Osteoblast (primary cell): ENCODE measurements around the gene EPB41L4B. TPM values are rescaled to one million over a fixed set of nuclear protein-coding genes. Genes with fewer than 3 reads are reported as not detected.
A peak's percentile ranks its signal among the peaks of the same experiment; 100 is the strongest.

Experiments
- DNase-seq: peaks from one replicate; pipeline ENCODE4 v3.0.0; 2011; ENCODE audit warnings: low spot score, mixed read lengths; ENCODE audit not compliant: insufficient read length; ENCODE audit errors: missing footprints
- H2AFZ ChIP-seq: 2 replicates; pipeline ENCODE4 v1.6.0; 2011; ENCODE audit warnings: mild to moderate bottlenecking, low read length
- H3K27ac ChIP-seq: 2 replicates; pipeline ENCODE4 v1.5.1; 2011; ENCODE audit warnings: mild to moderate bottlenecking, low read depth, low read length, moderate library complexity
- H3K27me3 ChIP-seq: 2 replicates; pipeline ENCODE4 v1.6.0; 2012; ENCODE audit warnings: mild to moderate bottlenecking, control low read depth, inconsistent platforms, low read length, moderate library complexity; ENCODE audit not compliant: insufficient read depth
- H3K36me3 ChIP-seq: 2 replicates; pipeline ENCODE4 v1.5.1; 2011; ENCODE audit warnings: mild to moderate bottlenecking, low read length, control low read depth, moderate library complexity; ENCODE audit not compliant: insufficient read depth
- H3K4me1 ChIP-seq: 2 replicates; pipeline ENCODE4 v1.5.1; 2011; ENCODE audit warnings: mild to moderate bottlenecking, low read length, control low read depth, moderate library complexity; ENCODE audit not compliant: insufficient read depth
- H3K4me2 ChIP-seq: 2 replicates; pipeline ENCODE4 v1.6.0; 2011; ENCODE audit warnings: mild to moderate bottlenecking, low read length; ENCODE audit not compliant: insufficient read depth
- H3K4me3 ChIP-seq: fragments of 200-600 bp; sonication (generic); 3 replicates; pipeline ENCODE4 v1.5.1; 2012; ENCODE audit warnings: mild to moderate bottlenecking, low read length, inconsistent platforms; ENCODE audit not compliant: insufficient read depth
- H3K79me2 ChIP-seq: 2 replicates; pipeline ENCODE4 v1.6.0; 2012; ENCODE audit warnings: mild to moderate bottlenecking, low read length, control low read depth, inconsistent platforms; ENCODE audit not compliant: insufficient read depth
- H3K9me3 ChIP-seq: 2 replicates; pipeline ENCODE4 v1.5.1; 2011; ENCODE audit warnings: low read depth, low read length, control low read depth
- H4K20me1 ChIP-seq: 2 replicates; pipeline ENCODE4 v1.6.0; 2012; ENCODE audit warnings: mild to moderate bottlenecking, low read length, control low read depth; ENCODE audit not compliant: insufficient read depth
- CTCF ChIP-seq: IDR thresholded peaks from 2 replicates; pipeline ENCODE4 v1.5.1; 2011; ENCODE audit warnings: mild to moderate bottlenecking, low read depth, low read length, moderate library complexity; ENCODE audit errors: extremely low read depth
- total RNA-seq: library from RNA; depleted of rRNA; stranded (reverse); fragments of >200 nt; gene quantifications from 2 replicates; pipeline ENCODE4 v1.2.3, GENCODE V29; 2012

EPB41L4B gene
- total RNA-seq, 1 donor, result 2.2 TPM

- H3K4me3 ChIP-seq, result no peak overlapping the region
- peaks cover 8% of the 10 kb centered on the region for H3K4me1 ChIP-seq
- TF ChIP-seq CTCF, result peak; percentile 89
- H3K36me3 ChIP-seq, result no peaks in the 10 kb centered on the region
- H3K4me2 ChIP-seq, result peak overlapping the region; percentile 23
- no peaks in the 10 kb centered on the region for H3K79me2 ChIP-seq
- no peaks in the 10 kb centered on the region for H3K27me3 ChIP-seq
- no peaks in the 10 kb centered on the region for H4K20me1 ChIP-seq
- peak overlapping the region; percentile 39 for H2AFZ ChIP-seq
- no peaks in the 10 kb centered on the region for H3K9me3 ChIP-seq
- H3K27ac ChIP-seq, result no peak overlapping the region
- peak; percentile 75 for DNase-seq
Measured at GRCh38 chr9:109244179-109245132, 76.4 kb downstream of the EPB41L4B start.

- H3K4me1 ChIP-seq, result peaks cover 9% of the 10 kb centered on the region
- no peaks in the 10 kb centered on the region for H3K79me2 ChIP-seq
- H3K27ac ChIP-seq, result no peak overlapping the region
- no peak for TF ChIP-seq CTCF
- no peak overlapping the region for H3K4me3 ChIP-seq
- H3K9me3 ChIP-seq, result no peaks in the 10 kb centered on the region
- no peak overlapping the region for H3K4me2 ChIP-seq
- no peaks in the 10 kb centered on the region for H4K20me1 ChIP-seq
- no peak for DNase-seq
- H3K36me3 ChIP-seq, result no peaks in the 10 kb centered on the region
- H2AFZ ChIP-seq, result no peak overlapping the region
- H3K27me3 ChIP-seq, result no peaks in the 10 kb centered on the region
Measured at GRCh38 chr9:109242741-109243140, 78.1 kb downstream of the EPB41L4B start.

GRCh38 chr9:109242014-109242413 is 78.8 kb downstream of the EPB41L4B start:
- H3K4me1 ChIP-seq, result peaks cover 8% of the 10 kb centered on the region
- H3K27me3 ChIP-seq, result no peaks in the 10 kb centered on the region
- H2AFZ ChIP-seq, result no peak overlapping the region
- no peak overlapping the region for H3K27ac ChIP-seq
- no peaks in the 10 kb centered on the region for H3K36me3 ChIP-seq
- H3K4me2 ChIP-seq, result no peak overlapping the region
- no peaks in the 10 kb centered on the region for H4K20me1 ChIP-seq
- H3K4me3 ChIP-seq, result no peak overlapping the region
- H3K79me2 ChIP-seq, result no peaks in the 10 kb centered on the region
- DNase-seq, result no peak
- no peaks in the 10 kb centered on the region for H3K9me3 ChIP-seq
- no peak for TF ChIP-seq CTCF

GRCh38 chr9:109241207-109241606 is 79.7 kb downstream of the EPB41L4B start:
- no peak for TF ChIP-seq CTCF
- Histone ChIP-seq H3K4me2 (no peak overlapping the region), H4K20me1 (no peaks in the 10 kb centered on the region), H3K27me3 (no peaks in the 10 kb centered on the region), H3K4me1 (peaks cover 8% of the 10 kb centered on the region), H3K9me3 (no peaks in the 10 kb centered on the region), H2AFZ (no peak overlapping the region), H3K27ac (no peak overlapping the region), H3K4me3 (no peak overlapping the region), H3K36me3 (no peaks in the 10 kb centered on the region), H3K79me2 (no peaks in the 10 kb centered on the region)
- no peak for DNase-seq
